ENCODE results near the gene ADCK1.

- TF ChIP-seq CTCF (IDR thresholded peaks at IDR 0.05) (no peak), POLR2AphosphoS5 (IDR thresholded peaks at IDR 0.05) (no peak)
These were observed 104.2 kb downstream of the ADCK1 start for GRCh38 chr14:77903937-77904617.
